HepG2 (cell line): Measurements from ENCODE around the gene SLFNL1. TPM values are rescaled to one million over a fixed set of nuclear protein-coding genes. Genes with fewer than 3 reads are reported as not detected.

Source experiments
- ATAC-seq: fragments of 200-7000 bp; cut with Tn5 transposase; 3 replicates; pipeline ENCODE4 v1.9.1; 2020; ENCODE audit warnings: mild to moderate bottlenecking, moderate library complexity
- BruUV-seq: library from RNA; stranded (reverse); fragments of 400-500 nt; replicated peaks from 2 replicates; lab custom pipeline; 2021; lab: Mats Ljungman, UMichigan
- CTCF ChIA-PET: fragments of 300-600 bp; formaldehyde crosslinking; extraction: SDS; loops from one replicate; lab custom pipeline; 2021; ENCODE audit warnings: low total read pairs, inconsistent platforms, low intra/inter-chr PET ratio; lab: Yijun Ruan, JAX
- POLR2A ChIA-PET: fragments of 350-600 bp; sonication (Branson Sonifier 250); formaldehyde crosslinking; loops from one replicate; lab custom pipeline; 2020; ENCODE audit warnings: antibody characterized with exemption, inconsistent platforms; lab: Yijun Ruan, JAX
- DNase-seq: peaks from one replicate; pipeline ENCODE4 v3.0.0-alpha.2; 2015; ENCODE audit warnings: low spot score
- FAIRE-seq: peaks from 3 replicates; lab custom pipeline; 2011; peaks lifted over from hg19 to GRCh38; lab: Jason Lieb, UNC
- H2AFZ ChIP-seq: one replicate; pipeline ENCODE4 v1.6.1; 2011; ENCODE audit warnings: low read length, inconsistent platforms
- H3K27ac ChIP-seq: fragments of 300-600 bp; 3 replicates; pipeline ENCODE4 v1.8.0; 2011; ENCODE audit warnings: mixed run types, mild to moderate bottlenecking, mixed read lengths, low read length, inconsistent platforms; ENCODE audit not compliant: insufficient read depth; ENCODE audit errors: extremely low read length
- H3K27me3 ChIP-seq, 2 experiments: fragments of 200-600 bp in 1 of 2; 2 replicates in 1 of 2; 3 replicates in 1 of 2; pipeline versions ENCODE4 v1.6.0 to v1.8.0; 2011; ENCODE audit warnings: low read length in 2 of 2, mild to moderate bottlenecking in 2 of 2, moderate library complexity in 2 of 2, inconsistent platforms in 1 of 2; ENCODE audit not compliant: insufficient read depth in 2 of 2, control insufficient read depth in 1 of 2
- H3K36me3 ChIP-seq, 2 experiments: fragments of 200-600 bp in 1 of 2; replicated peaks in 1 of 2; 2 replicates in 1 of 2; 3 replicates in 1 of 2; pipeline versions ENCODE4 v1.5.1 to v1.8.0; 2011; ENCODE audit warnings: low read length in 2 of 2, inconsistent platforms in 1 of 2; ENCODE audit not compliant: insufficient read depth in 2 of 2, control insufficient read depth in 1 of 2
- H3K4me1 ChIP-seq: 2 replicates; pipeline ENCODE4 v1.5.1; 2012; ENCODE audit warnings: low read length, inconsistent platforms; ENCODE audit not compliant: insufficient read depth
- H3K4me2 ChIP-seq: 2 replicates; pipeline ENCODE4 v1.6.0; 2011; ENCODE audit warnings: low read depth, low read length, inconsistent platforms
- H3K4me3 ChIP-seq, 3 experiments: fragments of 200-600 bp in 1 of 3; sonication (generic), shearing (Covaris generic) in 1 of 3; replicated peaks in 1 of 3; 2 replicates each; pipeline ENCODE4 v1.5.1; 2011 to 2016; ENCODE audit warnings: low read length in 3 of 3, inconsistent platforms in 2 of 3, low read depth in 2 of 3, mild to moderate bottlenecking in 2 of 3, control low read depth in 1 of 3, mixed read lengths in 1 of 3; ENCODE audit not compliant: insufficient read depth in 1 of 3
- H3K79me2 ChIP-seq: one replicate; pipeline ENCODE4 v1.6.1; 2011; ENCODE audit warnings: low read length, inconsistent platforms; ENCODE audit not compliant: insufficient read depth
- H3K9ac ChIP-seq: 2 replicates; pipeline ENCODE4 v1.6.0; 2011; ENCODE audit warnings: mild to moderate bottlenecking, low read depth, low read length, inconsistent platforms; ENCODE audit not compliant: insufficient read depth
- H3K9me3 ChIP-seq: 2 replicates; pipeline ENCODE4 v1.5.1; 2012; ENCODE audit warnings: mild to moderate bottlenecking, low read length
- H4K20me1 ChIP-seq: 2 replicates; pipeline ENCODE4 v1.6.0; 2011; ENCODE audit warnings: inconsistent platforms, mild to moderate bottlenecking, low read length, moderate library complexity; ENCODE audit not compliant: insufficient read depth
- DR1 ChIP-seq: sonication (generic); formaldehyde crosslinking; IDR thresholded peaks from 2 replicates; pipeline ENCODE4 v1.8.0; 2021; ENCODE audit warnings: mild to moderate bottlenecking, missing genetic modification reagents, inconsistent platforms
- ETS1 ChIP-seq: sonication (generic); formaldehyde crosslinking; IDR thresholded peaks from 2 replicates; pipeline ENCODE4 v1.4.0; 2020; ENCODE audit warnings: missing genetic modification reagents
- ETV5 ChIP-seq: IDR thresholded peaks from 2 replicates; pipeline ENCODE4 v1.6.1; 2018; ENCODE audit warnings: missing biosample characterization, missing genetic modification reagents, inconsistent platforms, borderline replicate concordance
- FOXC1 ChIP-seq: sonication (generic); formaldehyde crosslinking; IDR thresholded peaks from 2 replicates; pipeline ENCODE4 v1.8.0; 2022; ENCODE audit warnings: mild to moderate bottlenecking, missing genetic modification reagents, borderline replicate concordance
- FOXK1 ChIP-seq: sonication (generic); formaldehyde crosslinking; IDR thresholded peaks from 2 replicates; pipeline ENCODE4 v1.4.0; 2020; ENCODE audit warnings: low read depth, missing genetic modification reagents, borderline replicate concordance
- KLF11 ChIP-seq: IDR thresholded peaks from 2 replicates; pipeline ENCODE4 v1.6.1; 2016; ENCODE audit warnings: missing compliant biosample characterization
- NR2F2 ChIP-seq: IDR thresholded peaks from 2 replicates; pipeline ENCODE4 v1.6.1; 2012; ENCODE audit warnings: low read depth, inconsistent platforms, borderline replicate concordance
- RBAK ChIP-seq: sonication (generic); formaldehyde crosslinking; IDR thresholded peaks from 2 replicates; pipeline ENCODE4 v1.5.1; 2020; ENCODE audit warnings: mild to moderate bottlenecking, missing genetic modification reagents
- SOX6 ChIP-seq, 2 experiments: fragments of 450-650 bp in 1 of 2; sonication (generic) in 1 of 2; formaldehyde crosslinking in 1 of 2; IDR thresholded peaks; 2 replicates each; pipeline versions ENCODE4 v1.4.0 to v1.6.1; 2017 to 2020; ENCODE audit warnings: antibody characterized with exemption in 1 of 2, mild to moderate bottlenecking in 1 of 2, missing genetic modification reagents in 1 of 2
- SP1 ChIP-seq, 2 experiments: fragments of 450-650 bp in 1 of 2; sonication (generic) in 1 of 2; formaldehyde crosslinking in 1 of 2; IDR thresholded peaks; 2 replicates each; pipeline versions ENCODE4 v1.4.0 to v1.6.1; 2016 to 2020; ENCODE audit warnings: missing genetic modification reagents in 1 of 2
- ZNF503 ChIP-seq: sonication (generic); formaldehyde crosslinking; IDR thresholded peaks from 2 replicates; pipeline ENCODE4 v1.4.0; 2020; ENCODE audit warnings: missing genetic modification reagents
- ZNF546 ChIP-seq: sonication (generic); formaldehyde crosslinking; conservative IDR thresholded peaks from 2 replicates; pipeline ENCODE4 v1.8.1; 2023; ENCODE audit warnings: mild to moderate bottlenecking, missing genetic modification reagents
- ZNF598 ChIP-seq: sonication (generic); formaldehyde crosslinking; IDR thresholded peaks from 2 replicates; pipeline ENCODE4 v1.5.1; 2020; ENCODE audit warnings: mild to moderate bottlenecking, missing genetic modification reagents, borderline replicate concordance
- ZNF784 ChIP-seq: sonication (generic); formaldehyde crosslinking; IDR thresholded peaks from 2 replicates; pipeline ENCODE4 v1.5.1; 2020; ENCODE audit warnings: missing genetic modification reagents, mild to moderate bottlenecking, borderline replicate concordance
- ZSCAN29 ChIP-seq: sonication (generic); formaldehyde crosslinking; conservative IDR thresholded peaks from 2 replicates; pipeline ENCODE4 v1.4.0; 2020; ENCODE audit warnings: mild to moderate bottlenecking, missing genetic modification reagents
- WGBS: methylation state at CpG from one replicate; pipeline ENCODE4 v1.1.6; 2017; ENCODE audit warnings: low lambda C conversion rate; 5-methylcytosine and 5-hydroxymethylcytosine counted together
- in situ Hi-C: cut with HindIII; loops from 2 replicates; pipeline ENCODE4 v1.10.0; 2017; ENCODE audit warnings: low pct_unique_long_range_greater_than_20kb; ENCODE audit not compliant: extremely low pct_ligation_motif_present
- intact Hi-C: fragments of 100-400 bp; cut with micrococcal nuclease; formaldehyde crosslinking; loops from one replicate; pipeline ENCODE4 v1.10.0; 2022; ENCODE audit not compliant: unreplicated experiment
- polyA plus RNA-seq, 8 experiments: library from polyadenylated mRNA; depleted of rRNA in 3 of 8; stranded (reverse) in 7 of 8; unstranded in 1 of 8; fragments of >200 nt; fragmentation: Illumina TruSeq in 4 of 8; extraction: Trizol in 4 of 8; gene quantifications; 2 replicates each; pipeline versions ENCODE4 v1.2.1 to v1.2.3, GENCODE V29; 2011 to 2016; ENCODE audit warnings: low read depth in 4 of 8, missing spikeins in 1 of 8, mixed read lengths in 1 of 8; ENCODE audit not compliant: insufficient read depth in 1 of 8
- total RNA-seq, 5 experiments: library from RNA; depleted of rRNA; stranded (reverse); fragments of >200 nt; fragmentation: Illumina TruSeq; extraction: Trizol; gene quantifications; 2 replicates each; pipeline ENCODE4 v1.2.3, GENCODE V29; 2016; ENCODE audit warnings: low read depth in 1 of 5

Gene SLFNL1
- total and polyA plus RNA-seq, 2 of the 13 experiments (the other 11 are each of a cell fraction or from before 2014, with no cell fraction given): 0.07 to 0.20 TPM

GRCh38 chr1:41019353-41019745, 2.2 kb downstream of the SLFNL1 start (continued):
- TF ChIP-seq ZNF784 (CRISPR knock-in tag) (no peak), FOXC1 (CRISPR knock-in tag) (no peak), FOXK1 (CRISPR knock-in tag) (no peak), ZSCAN29 (CRISPR knock-in tag) (no peak), DR1 (CRISPR knock-in tag) (no peak), ZNF546 (CRISPR knock-in tag) (no peak), KLF11 (no peak), ETV5 (CRISPR knock-in tag) (no peak), NR2F2 (no peak)

- no peak overlapping the region for H3K4me3 ChIP-seq
- ChIA-PET CTCF (no interaction called here), POLR2A (no interaction called here)
- no peak for ATAC-seq
- no peak overlapping the region for H3K27ac ChIP-seq
- H3K4me1 ChIP-seq: peaks cover 15% of the 10 kb centered on the region
- H3K9ac ChIP-seq: no peak overlapping the region
- DNase-seq: no peak
- intact Hi-C loops: no loop called here
- H3K36me3 ChIP-seq: peaks cover 4 to 27% of the 10 kb centered on the region in 2 experiments
- no peak overlapping the region for H3K4me2 ChIP-seq
- in situ Hi-C loops: no loop called here
- 92% methylated on average over 2 of the region's 8 CpGs for WGBS
- FAIRE-seq: no peak
- no peaks in the 10 kb centered on the region for H3K79me2 ChIP-seq
- no TSS peak for BruUV-seq
- no peaks in the 10 kb centered on the region for H3K9me3 ChIP-seq
- no peaks in the 10 kb centered on the region for H4K20me1 ChIP-seq
- H2AFZ ChIP-seq: no peak overlapping the region
- no peaks in the 10 kb centered on the region for H3K27me3 ChIP-seq
- TF ChIP-seq ZNF598 (no peak), RBAK (no peak), ETS1 (CRISPR knock-in tag) (no peak), SOX6 (IDR thresholded peaks at IDR 0.05) (no peak), SOX6 (CRISPR knock-in tag; IDR thresholded peaks at IDR 0.05) (no peak), ZNF503 (CRISPR knock-in tag) (no peak), SP1 (IDR thresholded peaks at IDR 0.05) (no peak), SP1 (CRISPR knock-in tag; IDR thresholded peaks at IDR 0.05) (no peak), FOXK1 (CRISPR knock-in tag) (no peak)
Measured at GRCh38 chr1:41018018-41018410, 3.5 kb downstream of the SLFNL1 start.
